ENCODE data around the gene BRD8.

GRCh38 chr5:138213161-138214029 lies 35.0 kb upstream of the BRD8 start, which contains the start of gene CDC23:
- peak; percentile 88 for TF ChIP-seq CHD2 (IDR thresholded peaks at IDR 0.05; ENCODE audit: low read length, partially characterized antibody)
- no peak for TF ChIP-seq RXRA (IDR thresholded peaks at IDR 0.05; ENCODE audit: borderline replicate concordance, low read depth)
- TF ChIP-seq RAD21 (IDR thresholded peaks at IDR 0.05; ENCODE audit: low read length) = no peak
- TF ChIP-seq GABPA (IDR thresholded peaks at IDR 0.05; ENCODE audit: low read depth) = no peak
- TF ChIP-seq CTCF (IDR thresholded peaks at IDR 0.05) = no peak
- TF ChIP-seq EP300 (IDR thresholded peaks at IDR 0.05; ENCODE audit: borderline replicate concordance in 1 of 2, low read depth in 1 of 2, low read length in 1 of 2) = no peak
- peak; percentile 97 for TF ChIP-seq YY1 (IDR thresholded peaks at IDR 0.05; ENCODE audit: low read depth)
- peak; percentile 83 for TF ChIP-seq TAF1 (IDR thresholded peaks at IDR 0.05; ENCODE audit: borderline replicate concordance, low read depth, low read length)
- no peak for TF ChIP-seq EZH2phosphoT487 (IDR thresholded peaks at IDR 0.05; ENCODE audit: borderline replicate concordance, low read depth)
- no peak for TF ChIP-seq ELF1 (IDR thresholded peaks at IDR 0.05)
